ENCODE results near the gene CDCP2. TPM values are rescaled to one million over a fixed set of nuclear protein-coding genes. Genes with fewer than 3 reads are reported as not detected.
"Not testable (repeated sequence)": the region's sequence is repeated elsewhere in the genome, so short reads cannot be mapped to it uniquely, and the experiment has no call there.

CDCP2 gene
- total RNA-seq, 1 donor from 2014 or later, result 0.10 TPM

GRCh38 chr1:54168206-54168965 is 15.6 kb upstream of the CDCP2 start:
- DNase-seq, result no peak

- no peak for DNase-seq
Observed at GRCh38 chr1:54167422-54168139, 14.8 kb upstream of the CDCP2 start.

GRCh38 chr1:54166357-54166756 is 13.6 kb upstream of the CDCP2 start:
- DNase-seq, result not testable (repeated sequence)

GRCh38 chr1:54165146-54165545 is 12.3 kb upstream of the CDCP2 start:
- no peak for DNase-seq

GRCh38 chr1:54163573-54163972 is 10.8 kb upstream of the CDCP2 start:
- DNase-seq, result no peak

GRCh38 chr1:54163051-54163450 is 10.3 kb upstream of the CDCP2 start:
- DNase-seq, result peak; percentile 9

- DNase-seq, result no peak
Observed at GRCh38 chr1:54161495-54162168, 8.8 kb upstream of the CDCP2 start.

- DNase-seq, result no peak
Observed at GRCh38 chr1:54160351-54160750, 7.6 kb upstream of the CDCP2 start.

- no peak for DNase-seq
Observed at GRCh38 chr1:54159733-54160316, 7.0 kb upstream of the CDCP2 start.

- no peak for DNase-seq
Observed at GRCh38 chr1:54158071-54158470, 5.3 kb upstream of the CDCP2 start.

- no peak for DNase-seq
Observed at GRCh38 chr1:54157401-54157800, 4.6 kb upstream of the CDCP2 start.

GRCh38 chr1:54156986-54157385 is 4.2 kb upstream of the CDCP2 start:
- DNase-seq, result no peak

GRCh38 chr1:54156201-54156600 is 3.4 kb upstream of the CDCP2 start:
- DNase-seq, result no peak

- DNase-seq, result peak; percentile 47
Observed at GRCh38 chr1:54153535-54154439, 987 bp upstream of the CDCP2 start.

GRCh38 chr1:54151013-54151412 is 1.8 kb downstream of the CDCP2 start:
- DNase-seq, result no peak

- no peak for DNase-seq
Observed at GRCh38 chr1:54149734-54150133, 3.1 kb downstream of the CDCP2 start.

- DNase-seq, result no peak
Observed at GRCh38 chr1:54144366-54144765, 8.4 kb downstream of the CDCP2 start.

- DNase-seq, result no peak
Observed at GRCh38 chr1:54142146-54142900, 10.5 kb downstream of the CDCP2 start.

- no peak for DNase-seq
Observed at GRCh38 chr1:54139711-54140110, 13.1 kb downstream of the CDCP2 start.

- no peak for DNase-seq
Observed at GRCh38 chr1:54138994-54139393, 13.8 kb downstream of the CDCP2 start.

- no peak for DNase-seq
Observed at GRCh38 chr1:54137534-54138061, 15.2 kb downstream of the CDCP2 start.

Measured in tongue (tissue), 2 donors.